SHP77 (cell line): ENCODE measurements around the gene ABLIM2.

Source experiments
- DNase-seq, 2 experiments: peaks; one replicate each; lab custom pipeline; 2025; lab: John Stamatoyannopoulos, UW

ABLIM2 gene

DNA sequence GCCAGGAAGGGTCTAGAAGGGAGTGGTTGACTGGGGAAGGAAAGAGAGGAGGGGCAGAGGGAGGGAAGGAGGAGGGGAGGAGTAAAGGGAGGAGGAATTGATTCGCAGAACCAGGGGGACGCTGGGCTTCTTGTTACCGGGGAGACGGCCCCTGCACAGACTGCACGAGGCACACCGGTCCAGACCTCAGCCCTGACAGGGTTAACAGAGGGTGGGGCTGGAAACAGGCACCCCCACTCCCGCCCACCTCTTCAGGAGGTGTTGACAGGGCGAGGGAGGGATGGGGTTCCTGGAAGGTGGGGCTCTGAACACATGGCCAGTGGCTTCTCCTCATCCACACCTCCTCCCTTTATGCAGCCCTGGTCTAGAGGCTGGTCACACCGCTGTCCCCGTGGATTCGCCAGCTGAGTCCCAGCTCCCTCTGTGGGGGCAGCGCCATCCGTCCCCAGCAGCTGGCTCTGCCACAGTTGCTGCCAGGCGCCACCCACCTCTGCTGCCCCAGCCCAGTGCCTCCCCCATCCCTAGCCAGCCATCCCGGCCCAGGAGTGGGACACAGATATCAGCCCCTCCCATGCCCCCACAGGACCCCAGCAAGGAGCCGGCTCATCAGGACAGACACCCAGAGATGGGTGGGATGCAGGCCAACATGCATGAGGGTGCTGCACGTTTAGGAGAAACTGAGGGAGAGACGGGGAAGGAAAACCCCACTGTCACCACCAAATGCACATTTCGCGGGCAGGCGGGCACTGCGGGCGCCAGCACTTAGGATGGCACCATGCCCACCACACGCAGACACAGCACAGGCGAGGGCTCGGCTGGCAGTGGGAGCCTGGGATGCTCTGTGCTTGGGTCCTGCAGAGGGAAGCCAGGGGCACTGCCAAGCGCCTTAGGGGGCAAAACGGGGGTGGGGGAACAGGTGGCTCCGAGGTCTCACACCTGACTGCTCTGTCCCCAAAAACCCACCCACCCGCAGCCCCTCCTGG, 87.6 kb downstream of the ABLIM2 start:
- DNase-seq: no peak

DNA sequence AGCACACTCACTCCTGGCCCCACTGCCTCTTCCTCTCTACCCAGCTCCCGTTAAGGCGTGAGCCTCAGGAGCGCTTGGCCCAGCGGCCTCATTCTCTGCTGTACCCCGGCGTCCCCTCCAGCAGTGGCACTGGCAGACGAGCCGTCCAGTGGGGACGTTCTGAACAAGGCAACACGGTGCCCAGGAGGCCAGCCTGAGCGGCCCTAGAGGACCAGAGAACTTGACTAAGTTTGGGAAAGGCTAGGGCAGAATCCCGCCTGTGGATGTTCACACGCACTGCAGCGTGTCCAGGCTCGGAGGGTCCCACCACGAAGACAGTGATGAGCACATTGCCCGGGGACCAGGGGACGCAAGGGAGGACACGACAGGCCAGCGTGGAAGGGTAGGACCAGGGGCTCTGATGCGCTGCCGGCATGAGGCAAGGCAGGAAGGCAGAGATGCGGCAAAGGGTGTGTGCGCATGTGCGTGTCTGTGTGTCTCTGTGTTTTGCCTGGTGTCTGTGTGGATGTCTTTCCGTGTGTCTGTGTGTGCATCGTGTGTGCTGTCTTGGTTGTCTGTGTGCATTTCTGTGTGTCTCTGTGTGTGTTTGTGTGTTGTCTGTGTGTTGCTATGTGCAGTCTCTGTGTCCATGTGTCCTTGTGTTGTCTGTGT, 89.4 kb downstream of the ABLIM2 start:
- DNase-seq: no peak

- DNase-seq: no peak
These were observed 90.4 kb downstream of the ABLIM2 start for GRCh38 chr4:8067945-8068896.

- no peak for DNase-seq
These were observed 91.2 kb downstream of the ABLIM2 start for GRCh38 chr4:8067274-8067936.

GRCh38 chr4:8066336-8066931, 92.2 kb downstream of the ABLIM2 start:
- DNase-seq: no peak

DNA sequence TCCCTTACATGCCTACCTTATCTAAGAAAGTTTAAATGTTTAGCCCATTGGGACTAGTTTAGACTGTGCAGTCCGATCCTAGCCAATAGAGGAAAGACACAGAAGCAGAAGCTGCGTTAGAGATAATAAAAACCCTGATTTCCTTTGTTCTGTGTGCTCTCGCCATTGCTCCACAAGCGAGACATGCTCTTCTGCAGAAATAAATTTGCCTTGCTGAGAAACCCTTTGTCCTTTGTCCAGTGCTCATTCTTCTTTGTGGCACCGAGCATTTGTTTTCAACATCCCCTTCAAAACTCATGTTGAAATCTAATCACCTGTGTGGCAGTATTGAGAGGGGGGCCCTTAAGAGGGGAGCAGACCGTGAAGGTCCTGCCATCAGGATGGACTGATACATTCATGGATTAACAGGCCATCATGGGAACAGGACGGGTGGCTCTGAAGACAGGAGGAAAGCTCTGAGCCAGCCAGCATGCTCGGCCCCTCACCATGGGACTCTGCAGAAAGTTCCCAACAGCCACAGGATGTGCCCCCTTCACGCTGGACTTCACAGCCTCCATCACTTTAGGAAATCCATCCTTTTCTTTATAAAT, 94.5 kb downstream of the ABLIM2 start:
- DNase-seq: no peak

DNA sequence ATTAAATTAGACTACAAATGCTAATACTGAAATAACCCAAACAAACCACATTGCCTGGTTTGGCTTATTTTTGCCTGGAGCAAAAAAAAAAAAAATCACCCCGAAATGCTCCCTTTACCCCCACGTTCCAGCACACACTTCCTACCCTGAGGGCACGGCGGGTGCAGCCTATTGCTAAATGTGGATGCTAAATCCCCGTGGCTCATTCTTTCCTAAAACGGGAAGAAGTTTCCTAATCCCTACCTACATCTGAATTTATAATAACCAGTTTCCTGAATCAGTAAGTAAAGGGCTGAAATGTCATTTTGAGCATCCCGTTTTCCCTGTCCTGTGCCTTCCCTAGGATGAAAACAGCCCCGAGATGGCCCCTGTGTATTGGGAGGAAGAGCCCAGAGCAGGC, 97.0 kb downstream of the ABLIM2 start:
- no peak for DNase-seq

DNA sequence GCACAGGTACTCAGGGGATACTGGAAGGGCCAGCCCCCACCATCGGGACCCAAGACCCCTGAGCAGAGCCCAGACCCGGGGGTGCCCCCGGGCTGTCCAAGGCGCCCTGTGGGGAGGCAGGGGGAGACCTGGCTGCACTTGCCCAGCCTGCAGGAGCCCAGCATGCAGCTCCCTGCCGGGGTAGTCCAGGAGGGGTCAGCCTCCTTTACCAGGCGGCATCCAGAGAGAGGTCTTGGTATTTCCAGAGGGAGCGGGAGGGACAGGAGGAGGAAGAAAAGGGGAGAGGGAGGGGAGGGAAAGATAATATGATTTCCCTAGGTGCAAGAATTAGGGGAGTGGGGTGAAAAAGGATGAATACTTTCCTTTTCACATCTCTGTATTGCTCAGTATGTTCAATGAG, 97.5 kb downstream of the ABLIM2 start:
- DNase-seq: no peak

- no peak for DNase-seq
These were observed 98.0 kb downstream of the ABLIM2 start for GRCh38 chr4:8060632-8061031.

GRCh38 chr4:8058031-8058479, 100.6 kb downstream of the ABLIM2 start:
- no peak for DNase-seq

DNA sequence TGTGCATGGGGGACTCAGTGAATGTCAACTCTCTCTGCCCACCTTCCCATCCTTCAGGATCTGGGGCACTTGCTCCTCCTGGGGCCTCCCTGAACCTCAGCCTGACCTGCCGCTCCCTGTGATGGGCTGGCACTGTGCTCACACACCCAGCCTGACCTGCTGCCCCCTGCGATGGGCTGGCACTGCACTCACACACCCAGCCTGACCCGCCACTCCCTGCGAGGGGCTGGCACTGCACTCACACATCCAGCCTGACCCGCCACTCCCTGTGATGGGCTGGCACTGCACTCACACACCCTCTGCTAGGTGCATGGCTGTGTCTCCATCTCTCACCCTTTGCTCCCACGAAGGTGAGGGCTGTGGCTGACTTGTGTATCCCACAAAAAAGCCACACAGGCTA, 103.4 kb downstream of the ABLIM2 start:
- no peak for DNase-seq

DNA sequence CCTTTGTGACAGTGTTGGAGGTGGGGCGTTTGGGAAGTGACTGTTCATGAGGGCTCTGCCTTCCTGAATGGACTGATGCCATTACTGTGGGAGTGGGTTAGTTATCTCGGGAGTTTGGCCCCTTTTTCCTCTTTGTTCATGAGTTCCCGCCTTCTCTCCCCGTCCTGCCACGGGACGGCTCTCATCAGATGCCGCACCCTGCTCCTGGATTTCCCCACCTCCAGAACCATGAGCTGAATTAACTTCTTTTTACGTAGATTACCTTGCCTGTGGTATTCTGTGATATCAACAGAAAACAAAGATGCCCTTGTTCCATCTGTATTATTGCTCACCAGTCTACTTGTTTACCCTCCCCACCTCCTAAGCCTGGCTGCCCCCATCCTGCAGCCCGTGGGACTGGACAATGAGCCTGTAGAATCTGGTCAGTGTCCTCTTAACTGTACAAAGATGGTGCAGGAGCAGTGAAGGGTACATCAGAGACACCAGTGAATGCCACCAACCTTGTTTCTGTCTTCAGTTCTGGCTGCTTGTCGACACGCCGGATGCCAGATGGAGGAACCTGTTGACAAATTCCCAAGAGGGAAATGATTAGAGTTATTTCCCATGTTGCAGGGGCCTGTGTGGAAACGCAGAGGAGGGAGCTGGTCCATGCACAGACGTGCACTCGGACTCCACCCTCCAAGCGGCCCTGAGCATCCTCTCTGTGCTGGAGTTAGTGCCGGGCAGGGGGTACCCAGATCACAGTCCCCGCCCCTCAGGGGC, 104.7 kb downstream of the ABLIM2 start:
- DNase-seq: no peak

GRCh38 chr4:8052160-8052691, 106.4 kb downstream of the ABLIM2 start:
- DNase-seq: no peak

DNA sequence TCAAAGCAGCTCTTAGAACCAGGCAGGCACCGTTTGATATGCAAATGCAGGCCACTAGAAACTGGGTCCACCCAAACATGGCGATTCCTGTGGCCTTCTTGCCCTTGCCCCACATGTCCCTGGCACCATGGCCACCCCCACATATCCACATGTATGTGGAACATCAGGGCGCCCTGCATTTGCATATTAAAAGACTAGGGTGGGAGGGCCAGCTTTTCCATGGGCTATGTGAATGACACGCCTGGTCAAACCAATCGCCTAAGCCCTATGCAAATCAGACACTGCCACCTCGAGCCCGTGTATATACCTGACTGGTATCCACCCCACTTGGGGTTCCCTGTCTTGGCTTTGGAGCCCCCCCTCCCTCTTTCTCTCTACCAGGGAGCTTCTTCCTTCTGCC, 107.0 kb downstream of the ABLIM2 start:
- DNase-seq: no peak

DNA sequence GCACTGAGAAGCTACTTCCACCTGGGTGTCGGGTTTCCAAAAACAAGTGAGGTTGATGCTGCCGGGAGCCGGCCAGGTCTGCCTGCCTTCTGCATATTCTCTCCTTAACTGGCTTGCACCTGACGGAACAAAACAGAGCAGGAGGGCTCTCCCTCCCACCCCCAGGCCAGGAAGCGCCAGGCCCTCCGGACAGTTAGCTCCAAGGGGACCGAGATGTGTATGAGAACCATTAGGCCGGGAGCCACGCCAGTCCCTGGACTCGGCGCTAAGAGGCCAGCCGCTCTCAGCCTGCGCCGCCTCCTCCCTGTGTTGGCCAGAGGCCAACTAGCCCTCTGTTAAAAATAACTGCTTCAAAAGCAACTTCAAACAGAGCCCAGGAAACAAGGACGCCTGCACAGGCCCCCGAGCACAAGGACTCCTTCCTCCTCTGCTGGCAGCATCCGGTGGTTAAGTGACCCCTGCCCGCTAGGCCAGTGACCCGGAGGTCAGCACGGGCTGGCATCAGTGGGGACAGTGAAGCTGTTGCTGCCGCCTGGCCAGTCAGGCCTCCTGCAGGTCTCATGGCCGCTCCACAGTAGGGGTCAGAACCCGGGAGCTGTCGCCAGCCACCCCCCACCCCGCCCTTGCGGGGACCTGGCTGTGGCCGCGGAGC, 107.9 kb downstream of the ABLIM2 start:
- peak; percentile 51 to 66 for DNase-seq

- DNase-seq: no peak
These were observed 108.4 kb downstream of the ABLIM2 start for GRCh38 chr4:8050180-8050554.

DNA sequence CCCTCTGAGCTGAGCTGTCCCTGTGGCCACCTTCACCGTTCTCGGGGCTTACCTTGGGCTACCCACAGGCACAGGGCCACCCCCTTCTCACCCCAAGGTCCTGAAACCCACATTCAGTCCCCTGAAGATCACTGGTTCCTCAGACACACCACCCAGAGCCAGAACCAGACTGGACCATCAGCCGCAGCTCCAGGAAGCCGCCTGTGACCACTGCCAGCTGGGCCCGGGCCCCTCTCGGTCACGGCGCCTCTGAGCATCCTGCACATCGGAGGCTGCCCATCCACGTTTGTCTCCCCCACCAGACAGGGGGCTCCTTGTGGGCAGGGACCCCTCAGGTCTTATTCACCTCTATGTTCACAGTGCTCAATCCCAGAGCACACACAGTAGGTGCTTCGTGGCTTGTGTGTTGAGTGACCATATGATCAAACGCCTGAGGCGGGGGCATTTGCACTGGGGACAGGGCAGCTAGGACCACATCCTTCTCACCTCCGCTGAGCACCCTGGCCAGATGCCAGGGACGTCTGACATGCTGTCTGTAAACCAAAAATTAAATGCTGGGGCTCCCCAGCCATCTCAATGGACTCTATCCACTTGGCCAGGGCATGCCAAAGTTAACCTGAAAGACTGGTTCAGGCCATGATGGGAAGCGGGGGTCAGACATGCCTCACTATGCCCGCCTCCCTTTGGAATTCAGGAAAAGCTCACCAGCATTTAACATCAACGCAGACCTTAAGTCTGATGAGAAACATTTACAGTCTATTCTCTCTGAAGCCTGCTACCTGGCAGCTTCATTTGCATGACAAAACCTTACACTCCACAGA, 109.5 kb downstream of the ABLIM2 start:
- no peak for DNase-seq
